K562 (cell line): Measurements from ENCODE around the gene RGS19. TPM values are rescaled to one million over a fixed set of nuclear protein-coding genes. Genes with fewer than 3 reads are reported as not detected.

Experiments used
- SREBF2 ChIP-seq: sonication (generic); formaldehyde crosslinking; IDR thresholded peaks from 2 replicates; pipeline ENCODE4 v1.4.0; 2020; ENCODE audit warnings: mild to moderate bottlenecking, missing genetic modification reagents
- ZBTB49 ChIP-seq: sonication (generic); formaldehyde crosslinking; IDR thresholded peaks from 2 replicates; pipeline ENCODE4 v1.8.0; 2022; ENCODE audit warnings: missing genetic modification reagents, mild to moderate bottlenecking, borderline replicate concordance
- ZNF449 ChIP-seq: fragments of 250-450 bp; sonication (Bioruptor Pico); IDR thresholded peaks from 2 replicates; pipeline ENCODE4 v1.8.0; 2022; ENCODE audit warnings: moderate library complexity, mild to moderate bottlenecking, inconsistent platforms
- polyA plus RNA-seq, 8 experiments: library from polyadenylated mRNA; depleted of rRNA in 4 of 8; stranded (reverse) in 5 of 8; unstranded in 3 of 8; fragments of >200 nt; fragmentation: Nextera tagmentation in 2 of 8; fragmentation: Illumina TruSeq in 1 of 8; extraction: Ambion mirVana in 2 of 8; extraction: Trizol in 1 of 8; gene quantifications; 2 replicates each; pipeline versions ENCODE4 v1.2.1 to v1.2.3, GENCODE V29; 2011 to 2014; ENCODE audit warnings: inconsistent platforms in 1 of 8, missing spikeins in 1 of 8
- total RNA-seq, 7 experiments: library from RNA; depleted of rRNA in 6 of 7; stranded (reverse); fragments of >200 nt in 6 of 7; fragmentation: Illumina TruSeq in 2 of 7; extraction: Trizol in 2 of 7; gene quantifications; 2 replicates each; pipeline versions ENCODE4 v1.2.1 to v1.2.3, GENCODE V29; 2011 to 2021; ENCODE audit warnings: low replicate concordance in 1 of 7

RGS19 gene
- total and polyA plus RNA-seq, 9 of the 15 experiments (the other 6 are each of a cell fraction or from before 2014, with no cell fraction given) = 0.41 to 23.7 (median 14.6) TPM

- TF ChIP-seq ZNF449 (CRISPR knock-in tag) = no peak
- no peak for TF ChIP-seq ZBTB49 (CRISPR knock-in tag)
- no peak for TF ChIP-seq SREBF2 (CRISPR knock-in tag)
Observed at GRCh38 chr20:64102647-64103354, 23.5 kb upstream of the RGS19 start (continued).
